Urinary bladder (tissue), 4 donors: Measurements from ENCODE around the gene FBXL16. TPM values are rescaled to one million over a fixed set of nuclear protein-coding genes. Genes with fewer than 3 reads are reported as not detected.

Source experiments
- DNase-seq: peaks from one replicate; pipeline ENCODE4 v3.0.0-alpha.2; 2015; ENCODE audit errors: extremely low spot score
- H3K27ac ChIP-seq: one replicate; pipeline ENCODE4 v1.5.1; 2013; ENCODE audit warnings: low read depth, mild to moderate bottlenecking, moderate library complexity
- H3K36me3 ChIP-seq: one replicate; pipeline ENCODE4 v1.6.1; 2013; ENCODE audit warnings: mild to moderate bottlenecking, moderate library complexity; ENCODE audit not compliant: insufficient read depth
- H3K4me1 ChIP-seq: one replicate; pipeline ENCODE4 v1.6.1; 2013; ENCODE audit warnings: mild to moderate bottlenecking, moderate library complexity; ENCODE audit not compliant: insufficient read depth
- H3K4me3 ChIP-seq: one replicate; pipeline ENCODE4 v1.5.1; 2013; ENCODE audit warnings: low read depth, low read length
- WGBS: extraction: QIAGEN DNeasy Blood & Tissue Kit; methylation state at CpG from one replicate; pipeline ENCODE4 v1.1.7; 2013; 5-methylcytosine and 5-hydroxymethylcytosine counted together
- polyA plus RNA-seq: library from polyadenylated mRNA; stranded (reverse); fragments of 200-250 nt; gene quantifications from one replicate; pipeline ENCODE4 v1.2.3, GENCODE V29; 2013
- total RNA-seq: library from RNA; depleted of rRNA; stranded (reverse); fragments of >200 nt; gene quantifications from one replicate; pipeline ENCODE4 v1.2.3, GENCODE V29; 2014
- donor health status: healthy with polysubstance abuse.
- donor health status: healthy.

Gene FBXL16
- total and polyA plus RNA-seq, 2 donors, result 0.26 to 0.68 TPM

GRCh38 chr16:741986-742629 is 36.5 kb upstream of the FBXL16 start:
- no peak overlapping the region for H3K4me3 ChIP-seq
- H3K36me3 ChIP-seq, result no peaks in the 10 kb centered on the region
- no peak for DNase-seq
- H3K4me1 ChIP-seq, result no peaks in the 10 kb centered on the region
- H3K27ac ChIP-seq, result no peak overlapping the region
- 87% methylated on average over 15 of the region's 15 CpGs for whole genome bisulfite sequencing

- 1% methylated on average over 79 of the region's 79 CpGs for WGBS
- Histone ChIP-seq H3K36me3 (no peaks in the 10 kb centered on the region), H3K4me3 (peak within 1 kb of the TSS; percentile 96), H3K4me1 (no peaks in the 10 kb centered on the region), H3K27ac (no peak within 1 kb of the TSS)
- no peak for DNase-seq
These were observed 35.3 kb upstream of the FBXL16 start, which contains the start of gene CIAO3 for GRCh38 chr16:740764-741505. Gene CIAO3, minus strand, starts transcription at chr16:740997. Its CDS starts 12 bp downstream, at chr16:740985.

- Histone ChIP-seq H3K36me3 (no peaks in the 10 kb centered on the region), H3K4me3 (peak overlapping the region; percentile 96), H3K27ac (no peak overlapping the region), H3K4me1 (no peaks in the 10 kb centered on the region)
- WGBS, result under 1% methylated on average over 22 of the region's 22 CpGs
- no peak for DNase-seq
These were observed 34.8 kb upstream of the FBXL16 start for GRCh38 chr16:740459-740763.

GRCh38 chr16:739560-740458 is 34.2 kb upstream of the FBXL16 start:
- DNase-seq, result no peak
- Histone ChIP-seq H3K36me3 (no peaks in the 10 kb centered on the region), H3K27ac (no peak overlapping the region), H3K4me3 (peak overlapping the region; percentile 96), H3K4me1 (no peaks in the 10 kb centered on the region)
- WGBS, result 45% methylated on average over 38 of the region's 38 CpGs

- Histone ChIP-seq H3K4me1 (no peaks in the 10 kb centered on the region), H3K36me3 (no peaks in the 10 kb centered on the region), H3K4me3 (no peak overlapping the region), H3K27ac (no peak overlapping the region)
- DNase-seq, result no peak
- 95% methylated on average over 29 of the region's 29 CpGs for WGBS
These were observed 31.4 kb upstream of the FBXL16 start for GRCh38 chr16:736936-737481.

GRCh38 chr16:735982-736453 is 30.4 kb upstream of the FBXL16 start:
- WGBS, result 88% methylated on average over 13 of the region's 13 CpGs
- H3K4me3 ChIP-seq, result no peak overlapping the region
- no peak for DNase-seq
- H3K27ac ChIP-seq, result no peak overlapping the region
- H3K4me1 ChIP-seq, result no peaks in the 10 kb centered on the region
- no peaks in the 10 kb centered on the region for H3K36me3 ChIP-seq

GRCh38 chr16:734981-735881 is 29.6 kb upstream of the FBXL16 start:
- Histone ChIP-seq H3K4me1 (no peaks in the 10 kb centered on the region), H3K27ac (no peak overlapping the region), H3K36me3 (no peaks in the 10 kb centered on the region), H3K4me3 (no peak overlapping the region)
- 95% methylated on average over 25 of the region's 25 CpGs for WGBS
- no peak for DNase-seq

GRCh38 chr16:734208-734980 is 28.8 kb upstream of the FBXL16 start:
- no peak for DNase-seq
- H3K4me3 ChIP-seq, result no peak overlapping the region
- no peaks in the 10 kb centered on the region for H3K36me3 ChIP-seq
- WGBS, result 92% methylated on average over 49 of the region's 49 CpGs
- H3K4me1 ChIP-seq, result no peaks in the 10 kb centered on the region
- H3K27ac ChIP-seq, result no peak overlapping the region

GRCh38 chr16:733382-734207 is 28.0 kb upstream of the FBXL16 start:
- H3K4me3 ChIP-seq, result no peak overlapping the region
- no peak overlapping the region for H3K27ac ChIP-seq
- 82% methylated on average over 34 of the region's 34 CpGs for WGBS
- no peaks in the 10 kb centered on the region for H3K4me1 ChIP-seq
- no peak for DNase-seq
- H3K36me3 ChIP-seq, result no peaks in the 10 kb centered on the region

- no peaks in the 10 kb centered on the region for H3K4me1 ChIP-seq
- H3K4me3 ChIP-seq, result no peak overlapping the region
- H3K27ac ChIP-seq, result no peak overlapping the region
- H3K36me3 ChIP-seq, result no peaks in the 10 kb centered on the region
- DNase-seq, result no peak
- WGBS, result 86% methylated on average over 13 of the region's 13 CpGs
These were observed 27.3 kb upstream of the FBXL16 start for GRCh38 chr16:732936-733335.

GRCh38 chr16:732332-732731 is 26.7 kb upstream of the FBXL16 start:
- Histone ChIP-seq H3K4me1 (no peaks in the 10 kb centered on the region), H3K4me3 (no peak overlapping the region), H3K27ac (no peak overlapping the region), H3K36me3 (no peaks in the 10 kb centered on the region)
- WGBS, result 94% methylated on average over 12 of the region's 12 CpGs
- DNase-seq, result no peak
